ENCODE results near the gene HLA-C.

GRCh38 chr6:31225735-31226134 lies 46.2 kb downstream of the HLA-C start:
- TF ChIP-seq CTCF (IDR thresholded peaks at IDR 0.05 in 2 of 3, conservative IDR thresholded peaks at IDR 0.05 in 1 of 3; ENCODE audit: borderline replicate concordance in 1 of 3, insufficient read depth in 1 of 3, low read depth in 2 of 3, low read length in 2 of 3) (no peak), POLR2A (IDR thresholded peaks at IDR 0.05; ENCODE audit: borderline replicate concordance, extremely low read depth, insufficient read depth, insufficient read length) (no peak), FOSL1 (IDR thresholded peaks at IDR 0.05; ENCODE audit: low read depth) (no peak), YY1 (IDR thresholded peaks at IDR 0.05; ENCODE audit: extremely low read depth, insufficient replicate concordance, low read depth, low read length) (no peak), MAX (IDR thresholded peaks at IDR 0.05) (no peak), RAD21 (IDR thresholded peaks at IDR 0.05; ENCODE audit: low read depth) (no peak), EZH2 (IDR thresholded peaks at IDR 0.05) (no peak), ZNF274 (IDR thresholded peaks at IDR 0.05; ENCODE audit: low read depth, low read length) (no peak), JUND (IDR thresholded peaks at IDR 0.05) (no peak), REST (IDR thresholded peaks at IDR 0.05; ENCODE audit: low read depth) (no peak), TCF7L2 (IDR thresholded peaks at IDR 0.05; ENCODE audit: borderline replicate concordance, extremely low read depth, insufficient read depth, insufficient read length) (no peak), ZBTB33 (IDR thresholded peaks at IDR 0.05; ENCODE audit: extremely low read depth, insufficient replicate concordance, low read length) (no peak), EZH2phosphoT487 (IDR thresholded peaks at IDR 0.05; ENCODE audit: borderline replicate concordance) (no peak), POLR2AphosphoS5 (IDR thresholded peaks at IDR 0.05; ENCODE audit: low read depth, low read length) (no peak)
